HEK293 (cell line): Measurements from ENCODE around the gene ZFAND3.

Experiments
- CTCF ChIA-PET: fragments of 350-600 bp; formaldehyde crosslinking; extraction: SDS; loops from one replicate; lab custom pipeline; 2021; ENCODE audit warnings: antibody characterized with exemption; lab: Yijun Ruan, JAX
- POLR2A ChIA-PET: fragments of 300-600 bp; formaldehyde crosslinking; extraction: SDS; loops from one replicate; lab custom pipeline; 2020; ENCODE audit warnings: antibody characterized with exemption, inconsistent platforms; lab: Yijun Ruan, JAX
- H3K27ac ChIP-seq: fragments of 200-500 bp; sonication (Bioruptor generic); 2 replicates; pipeline ENCODE4 v1.5.1; 2014; ENCODE audit warnings: low read depth, low read length, control low read depth, inconsistent platforms; ENCODE audit errors: extremely low read depth
- H3K36me3 ChIP-seq, 2 experiments: fragments of 200-500 bp in 1 of 2; sonication (Bioruptor generic) in 1 of 2; 1 replicate in 1 of 2; 2 replicates in 1 of 2; pipeline ENCODE4 v1.5.1; 2014 to 2017; ENCODE audit warnings: inconsistent platforms in 2 of 2, low read length in 2 of 2; ENCODE audit not compliant: control insufficient read depth in 2 of 2, insufficient read depth in 1 of 2
- H3K4me1 ChIP-seq: fragments of 200-500 bp; sonication (Bioruptor generic); 2 replicates; pipeline ENCODE4 v1.5.1; 2014; ENCODE audit warnings: mild to moderate bottlenecking, low read length, inconsistent platforms; ENCODE audit not compliant: control insufficient read depth, insufficient read depth
- H3K4me3 ChIP-seq: 2 replicates; pipeline ENCODE4 v1.5.1; 2011; ENCODE audit warnings: low read depth, mild to moderate bottlenecking, control low read depth, low read length, moderate library complexity
- H3K9me3 ChIP-seq: fragments of 200-500 bp; sonication (Bioruptor generic); 2 replicates; pipeline ENCODE4 v1.5.1; 2014; ENCODE audit warnings: low read depth, low read length, inconsistent platforms; ENCODE audit not compliant: control insufficient read depth, insufficient read depth
- KLF17 ChIP-seq: fragments of 450-650 bp; formaldehyde crosslinking; IDR thresholded peaks from 2 replicates; pipeline ENCODE4 v1.5.1; 2016; ENCODE audit warnings: missing biosample characterization, missing genetic modification characterization
- PRDM1 ChIP-seq: fragments of 450-650 bp; formaldehyde crosslinking; IDR thresholded peaks from 2 replicates; pipeline ENCODE4; 2016; ENCODE audit warnings: missing biosample characterization, missing genetic modification characterization
- PRDM6 ChIP-seq: fragments of 450-650 bp; formaldehyde crosslinking; IDR thresholded peaks from 2 replicates; pipeline ENCODE4 v1.5.1; 2017; ENCODE audit warnings: missing biosample characterization, missing genetic modification characterization
- TCF7L2 ChIP-seq: IDR thresholded peaks from 2 replicates; pipeline ENCODE4 v1.6.1; 2011; ENCODE audit warnings: low read depth, mild to moderate bottlenecking, inconsistent platforms, low read length, moderate library complexity, borderline replicate concordance
- ZBTB1 ChIP-seq: fragments of 450-650 bp; formaldehyde crosslinking; IDR thresholded peaks from 2 replicates; pipeline ENCODE4 v1.5.1; 2016; ENCODE audit warnings: missing biosample characterization, missing genetic modification characterization
- ZBTB21 ChIP-seq: fragments of 450-650 bp; formaldehyde crosslinking; IDR thresholded peaks from 2 replicates; pipeline ENCODE4 v1.5.1; 2017; ENCODE audit warnings: missing biosample characterization, missing genetic modification characterization
- ZFHX2 ChIP-seq: fragments of 450-650 bp; formaldehyde crosslinking; conservative IDR thresholded peaks from 2 replicates; pipeline ENCODE4 v1.5.1; 2016; ENCODE audit warnings: missing biosample characterization, missing genetic modification characterization
- ZNF10 ChIP-seq: fragments of 450-650 bp; formaldehyde crosslinking; IDR thresholded peaks from 2 replicates; pipeline ENCODE4 v1.5.1; 2017; ENCODE audit warnings: missing biosample characterization, missing genetic modification characterization
- ZNF114 ChIP-seq: fragments of 450-650 bp; formaldehyde crosslinking; IDR thresholded peaks from 2 replicates; pipeline ENCODE4 v1.5.0; 2017; ENCODE audit warnings: missing biosample characterization, missing genetic modification characterization
- ZNF121 ChIP-seq: fragments of 450-650 bp; formaldehyde crosslinking; IDR thresholded peaks from 2 replicates; pipeline ENCODE4 v1.5.1; 2016; ENCODE audit warnings: missing biosample characterization, missing genetic modification characterization
- ZNF221 ChIP-seq: fragments of 450-650 bp; formaldehyde crosslinking; IDR thresholded peaks from 2 replicates; pipeline ENCODE4 v1.5.1; 2017; ENCODE audit warnings: missing biosample characterization, missing genetic modification characterization, borderline replicate concordance
- ZNF266 ChIP-seq: fragments of 450-650 bp; formaldehyde crosslinking; IDR thresholded peaks from 2 replicates; pipeline ENCODE4 v1.5.1; 2016; ENCODE audit warnings: missing biosample characterization, missing genetic modification characterization, low read depth
- ZNF280C ChIP-seq: fragments of 450-650 bp; formaldehyde crosslinking; IDR thresholded peaks from 2 replicates; pipeline ENCODE4 v1.5.1; 2016; ENCODE audit warnings: missing biosample characterization, missing genetic modification characterization
- ZNF335 ChIP-seq: fragments of 450-650 bp; formaldehyde crosslinking; conservative IDR thresholded peaks from 2 replicates; pipeline ENCODE4 v1.5.1; 2016; ENCODE audit warnings: missing biosample characterization, missing genetic modification characterization
- ZNF362 ChIP-seq: fragments of 450-650 bp; formaldehyde crosslinking; IDR thresholded peaks from 2 replicates; pipeline ENCODE4 v1.5.1; 2016; ENCODE audit warnings: missing biosample characterization, missing genetic modification characterization
- ZNF391 ChIP-seq: fragments of 450-650 bp; formaldehyde crosslinking; IDR thresholded peaks from 2 replicates; pipeline ENCODE4 v1.5.1; 2016; ENCODE audit warnings: low read depth, missing biosample characterization, missing genetic modification characterization, borderline replicate concordance
- ZNF501 ChIP-seq: fragments of 450-650 bp; formaldehyde crosslinking; IDR thresholded peaks from 2 replicates; pipeline ENCODE4 v1.5.1; 2016; ENCODE audit warnings: missing biosample characterization, missing genetic modification characterization
- ZNF626 ChIP-seq: fragments of 450-650 bp; sonication (Bioruptor Pico); formaldehyde crosslinking; IDR thresholded peaks from 2 replicates; pipeline ENCODE4 v1.5.1; 2018; ENCODE audit warnings: missing biosample characterization, missing genetic modification characterization, inconsistent platforms
- ZNF747 ChIP-seq: fragments of 450-650 bp; formaldehyde crosslinking; IDR thresholded peaks from 2 replicates; pipeline ENCODE4 v1.5.1; 2016; ENCODE audit warnings: missing biosample characterization, missing genetic modification characterization
- ZNF776 ChIP-seq: fragments of 450-650 bp; formaldehyde crosslinking; IDR thresholded peaks from 2 replicates; pipeline ENCODE4 v1.5.0; 2017; ENCODE audit warnings: missing biosample characterization, missing genetic modification characterization, borderline replicate concordance
- ZNF785 ChIP-seq: fragments of 450-650 bp; formaldehyde crosslinking; IDR thresholded peaks from 2 replicates; pipeline ENCODE4 v1.5.1; 2016; ENCODE audit warnings: missing biosample characterization, missing genetic modification characterization
- ZSCAN18 ChIP-seq: fragments of 450-650 bp; formaldehyde crosslinking; IDR thresholded peaks from 2 replicates; pipeline ENCODE4 v1.5.1; 2016; ENCODE audit warnings: missing biosample characterization, missing genetic modification characterization
- ZSCAN5A ChIP-seq: fragments of 450-650 bp; formaldehyde crosslinking; IDR thresholded peaks from 2 replicates; pipeline ENCODE4 v1.5.1; 2016; ENCODE audit warnings: missing biosample characterization, missing genetic modification characterization

The ZFAND3 gene

GRCh38 chr6:38168126-38168525 lies 348.6 kb downstream of the ZFAND3 start:
- Histone ChIP-seq H3K36me3 (no peaks in the 10 kb centered on the region), H3K4me1 (no peaks in the 10 kb centered on the region), H3K27ac (no peak overlapping the region), H3K9me3 (no peaks in the 10 kb centered on the region), H3K4me3 (no peak overlapping the region)
- TF ChIP-seq ZNF785 (tag by site-specific recombination) (no peak), ZNF501 (tag by site-specific recombination) (no peak), ZNF10 (tag by site-specific recombination) (no peak), ZBTB1 (no peak), ZNF747 (tag by site-specific recombination) (no peak), PRDM6 (tag by site-specific recombination) (no peak)
- ChIA-PET CTCF (interaction anchor here (0.8 kb wide), 1 partner anchor 9 kb away, joined by 3 read pairs; no protein-coding TSS in a partner anchor), POLR2A (no interaction called here)

GRCh38 chr6:38168699-38169098 lies 349.2 kb downstream of the ZFAND3 start:
- Histone ChIP-seq H3K4me3 (no peak overlapping the region), H3K9me3 (no peaks in the 10 kb centered on the region), H3K27ac (no peak overlapping the region), H3K36me3 (no peaks in the 10 kb centered on the region), H3K4me1 (no peaks in the 10 kb centered on the region)
- POLR2A ChIA-PET: no interaction called here
- no peak for TF ChIP-seq ZNF280C (tag by site-specific recombination)
- TF ChIP-seq ZSCAN18 (tag by site-specific recombination): no peak
- CTCF ChIA-PET: no interaction called here

GRCh38 chr6:38169221-38169976 lies 349.9 kb downstream of the ZFAND3 start:
- ChIA-PET CTCF (no interaction called here), POLR2A (no interaction called here)
- no peak overlapping the region for H3K27ac ChIP-seq
- H3K9me3 ChIP-seq: no peaks in the 10 kb centered on the region
- H3K36me3 ChIP-seq: no peaks in the 10 kb centered on the region
- no peaks in the 10 kb centered on the region for H3K4me1 ChIP-seq
- H3K4me3 ChIP-seq: no peak overlapping the region
- TF ChIP-seq ZNF362 (tag by site-specific recombination) (no peak), ZBTB21 (tag by site-specific recombination) (no peak), ZFHX2 (tag by site-specific recombination) (no peak), ZSCAN5A (tag by site-specific recombination) (no peak), KLF17 (tag by site-specific recombination) (no peak), ZNF266 (tag by site-specific recombination) (no peak), ZNF221 (no peak), ZNF391 (tag by site-specific recombination) (no peak), ZNF114 (no peak), ZNF626 (no peak), ZNF121 (tag by site-specific recombination) (no peak), ZNF776 (tag by site-specific recombination) (no peak), TCF7L2 (no peak), ZNF335 (tag by site-specific recombination) (no peak), PRDM1 (tag by site-specific recombination) (no peak)
